ENCODE data around the gene SCAMP2. TPM values are rescaled to one million over a fixed set of nuclear protein-coding genes. Genes with fewer than 3 reads are reported as not detected.

SCAMP2 gene
- polyA plus RNA-seq, 3 donors: 124 to 158 (median 124) TPM

DNA sequence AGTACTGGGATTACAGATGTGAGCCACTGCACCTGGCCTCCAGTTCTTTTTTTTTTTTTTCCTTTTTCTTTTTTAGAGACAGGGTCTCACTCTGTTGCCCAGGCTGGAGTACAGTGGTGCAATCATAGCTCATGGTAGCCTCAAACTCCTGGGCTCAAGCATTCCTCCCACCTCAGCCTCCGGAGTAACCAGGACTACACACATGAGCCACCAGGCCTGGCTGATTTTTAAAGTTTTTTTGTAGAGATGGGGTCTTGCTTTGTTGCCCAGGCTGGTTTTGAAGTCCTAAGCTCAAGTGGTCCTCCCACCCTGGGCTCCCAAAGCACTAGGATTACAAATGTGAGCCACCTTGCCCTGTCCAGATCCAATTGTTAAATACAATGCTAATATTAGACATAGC is 16.6 kb downstream of the SCAMP2 start:
- H3K27me3 ChIP-seq (ENCODE audit: control insufficient read depth in 2 of 2, insufficient read depth in 2 of 2, low read length in 2 of 2): no peaks in the 10 kb centered on the region

DNA sequence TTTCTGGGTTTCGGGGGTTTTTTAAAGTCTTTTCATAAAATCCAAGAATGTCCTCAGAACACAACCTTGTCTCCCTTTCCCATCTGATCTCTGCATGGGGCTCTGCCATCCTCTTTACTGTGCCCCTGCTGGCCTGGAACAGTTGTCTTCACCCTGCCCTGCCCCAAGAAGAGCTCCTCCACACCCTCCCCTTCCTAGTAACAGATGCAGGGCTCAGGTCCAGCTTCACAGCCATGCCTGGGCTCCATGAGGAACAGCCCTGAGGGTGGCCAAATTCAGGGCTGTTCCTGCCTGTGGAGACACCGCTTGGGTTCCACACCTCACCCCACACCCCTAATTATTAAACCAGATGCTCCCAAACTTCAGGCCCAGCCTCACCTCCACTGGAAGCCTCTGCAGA is 17.3 kb downstream of the SCAMP2 start:
- intact Hi-C loops (cut with micrococcal nuclease): no loop called here
- H3K36me3 ChIP-seq (replicated peaks in 1 of 2; ENCODE audit: control insufficient read depth in 1 of 2, insufficient read depth in 2 of 2, low read length in 2 of 2): peaks cover 50 to 56% of the 10 kb centered on the region in 2 donors

More for the DNA sequence above, 16.6 kb downstream of the SCAMP2 start:
- DNase-seq: no peak
- Histone ChIP-seq H3K4me2 (replicated peaks; ENCODE audit: extremely low read depth, low read length, poor library complexity, severe bottlenecking) (no peak overlapping the region), H2AFZ (ENCODE audit: insufficient read depth, low read depth, low read length, poor library complexity, severe bottlenecking) (no peak overlapping the region), H3K4me1 (ENCODE audit: control insufficient read depth in 1 of 2, insufficient read depth in 2 of 2, low read length in 2 of 2) (peaks cover 4 to 14% of the 10 kb centered on the region in 2 donors), H3K9me3 (replicated peaks in 1 of 2; ENCODE audit: control insufficient read depth in 1 of 2, insufficient read depth in 1 of 2, low read length in 2 of 2) (no peaks in the 10 kb centered on the region), H3K4me3 (replicated peaks in 1 of 3; ENCODE audit: low read depth in 2 of 3, low read length in 3 of 3) (no peak overlapping the region), H3K79me2 (ENCODE audit: insufficient read depth, low read length) (peaks cover 77% of the 10 kb centered on the region), H3K9ac (ENCODE audit: insufficient read depth, low read length, poor library complexity, severe bottlenecking) (no peak overlapping the region), H4K20me1 (ENCODE audit: insufficient read depth, low read length) (peaks cover 99% of the 10 kb centered on the region), H3K27ac (ENCODE audit: low read depth in 1 of 2, low read length in 2 of 2) (peak overlapping the region in 1 of 2 donors; percentile 42), H3K36me3 (replicated peaks in 1 of 2; ENCODE audit: control insufficient read depth in 1 of 2, insufficient read depth in 2 of 2, low read length in 2 of 2) (peaks cover 43 to 54% of the 10 kb centered on the region in 2 donors)
- no CpG with 5 or more reads among the region's 1 CpG for WGBS (ENCODE audit: insufficient coverage)
- intact Hi-C loops (cut with micrococcal nuclease): no loop called here
- Mint-ChIP-seq H3K4me1 (peaks cover 32% of the 10 kb centered on the region), H3K9me3 (no peaks in the 10 kb centered on the region), H3K4me3 (no peak overlapping the region), H3K36me3 (peaks cover 40 to 62% of the 10 kb centered on the region in 2 donors), H3K27ac (no peak overlapping the region), H3K27me3 (ENCODE audit: low read depth in 3 of 3) (peaks cover 0 to 1% (median 0%) of the 10 kb centered on the region in 3 donors)
- TF ChIP-seq, protein P1, sequence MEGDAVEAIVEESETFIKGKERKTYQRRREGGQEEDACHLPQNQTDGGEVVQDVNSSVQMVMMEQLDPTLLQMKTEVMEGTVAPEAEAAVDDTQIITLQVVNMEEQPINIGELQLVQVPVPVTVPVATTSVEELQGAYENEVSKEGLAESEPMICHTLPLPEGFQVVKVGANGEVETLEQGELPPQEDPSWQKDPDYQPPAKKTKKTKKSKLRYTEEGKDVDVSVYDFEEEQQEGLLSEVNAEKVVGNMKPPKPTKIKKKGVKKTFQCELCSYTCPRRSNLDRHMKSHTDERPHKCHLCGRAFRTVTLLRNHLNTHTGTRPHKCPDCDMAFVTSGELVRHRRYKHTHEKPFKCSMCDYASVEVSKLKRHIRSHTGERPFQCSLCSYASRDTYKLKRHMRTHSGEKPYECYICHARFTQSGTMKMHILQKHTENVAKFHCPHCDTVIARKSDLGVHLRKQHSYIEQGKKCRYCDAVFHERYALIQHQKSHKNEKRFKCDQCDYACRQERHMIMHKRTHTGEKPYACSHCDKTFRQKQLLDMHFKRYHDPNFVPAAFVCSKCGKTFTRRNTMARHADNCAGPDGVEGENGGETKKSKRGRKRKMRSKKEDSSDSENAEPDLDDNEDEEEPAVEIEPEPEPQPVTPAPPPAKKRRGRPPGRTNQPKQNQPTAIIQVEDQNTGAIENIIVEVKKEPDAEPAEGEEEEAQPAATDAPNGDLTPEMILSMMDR (IDR thresholded peaks at IDR 0.05): no peak

More for the DNA sequence above, 17.3 kb downstream of the SCAMP2 start:
- TF ChIP-seq, protein P1 (IDR thresholded peaks at IDR 0.05): no peak
- no CpG with 5 or more reads among the region's 2 CpGs for WGBS (ENCODE audit: insufficient coverage)
- Histone ChIP-seq H3K27me3 (ENCODE audit: control insufficient read depth in 2 of 2, insufficient read depth in 2 of 2, low read length in 2 of 2) (no peaks in the 10 kb centered on the region), H3K27ac (ENCODE audit: low read depth in 1 of 2, low read length in 2 of 2) (no peak overlapping the region), H3K9ac (ENCODE audit: insufficient read depth, low read length, poor library complexity, severe bottlenecking) (no peak overlapping the region), H4K20me1 (ENCODE audit: insufficient read depth, low read length) (peaks cover 99% of the 10 kb centered on the region), H3K9me3 (replicated peaks in 1 of 2; ENCODE audit: control insufficient read depth in 1 of 2, insufficient read depth in 1 of 2, low read length in 2 of 2) (no peaks in the 10 kb centered on the region), H3K4me1 (ENCODE audit: control insufficient read depth in 1 of 2, insufficient read depth in 2 of 2, low read length in 2 of 2) (peaks cover 4 to 14% of the 10 kb centered on the region in 2 donors), H2AFZ (ENCODE audit: insufficient read depth, low read depth, low read length, poor library complexity, severe bottlenecking) (no peak overlapping the region), H3K4me3 (replicated peaks in 1 of 3; ENCODE audit: low read depth in 2 of 3, low read length in 3 of 3) (no peak overlapping the region), H3K4me2 (replicated peaks; ENCODE audit: extremely low read depth, low read length, poor library complexity, severe bottlenecking) (no peak overlapping the region), H3K79me2 (ENCODE audit: insufficient read depth, low read length) (peaks cover 71% of the 10 kb centered on the region)
- no peak for DNase-seq
- Mint-ChIP-seq H3K36me3 (peaks cover 44 to 69% of the 10 kb centered on the region in 2 donors), H3K27me3 (ENCODE audit: low read depth in 3 of 3) (peaks cover 0 to 1% (median 0%) of the 10 kb centered on the region in 3 donors), H3K4me3 (no peak overlapping the region), H3K4me1 (peaks cover 32% of the 10 kb centered on the region), H3K9me3 (no peaks in the 10 kb centered on the region), H3K27ac (peak overlapping the region in 3 of 7 donors; percentile 8 to 86 (median 37))

Data from CD14-positive monocyte (primary cell).